Liver (tissue), 9 donors: ENCODE data around the gene EP300. TPM values are rescaled to one million over a fixed set of nuclear protein-coding genes. Genes with fewer than 3 reads are reported as not detected.

Experiments used
- DNase-seq: peaks from one replicate; pipeline ENCODE4 v3.0.0-alpha.2; 2017; ENCODE audit warnings: low spot score
- H3K27ac ChIP-seq, 2 donors: one replicate each; pipeline ENCODE4 v1.7.0; 2013; ENCODE audit warnings: inconsistent platforms in 2 of 2, low read length in 2 of 2, control low read depth in 1 of 2, low read depth in 1 of 2, mild to moderate bottlenecking in 1 of 2
- H3K27me3 ChIP-seq, 4 donors: one replicate each; pipeline versions ENCODE4 v1.6.1 to v1.7.0; 2013; ENCODE audit warnings: low read length in 3 of 4, inconsistent platforms in 1 of 4, mild to moderate bottlenecking in 1 of 4, moderate library complexity in 1 of 4; ENCODE audit not compliant: control insufficient read depth in 4 of 4, insufficient read depth in 4 of 4
- H3K36me3 ChIP-seq, 4 donors: one replicate each; pipeline versions ENCODE4 v1.6.1 to v1.7.0; 2013; ENCODE audit warnings: low read length in 3 of 4, mild to moderate bottlenecking in 3 of 4, low read depth in 1 of 4, moderate library complexity in 1 of 4; ENCODE audit not compliant: control insufficient read depth in 4 of 4, insufficient read depth in 3 of 4
- H3K4me1 ChIP-seq, 4 donors: one replicate each; pipeline versions ENCODE4 v1.6.1 to v1.7.0; 2013; ENCODE audit warnings: low read length in 3 of 4, mild to moderate bottlenecking in 3 of 4, moderate library complexity in 1 of 4; ENCODE audit not compliant: control insufficient read depth in 4 of 4, insufficient read depth in 4 of 4
- H3K4me3 ChIP-seq, 3 donors: one replicate each; pipeline versions ENCODE4 v1.6.1 to v1.7.0; 2013; ENCODE audit warnings: low read length in 3 of 3, control low read depth in 1 of 3, low read depth in 1 of 3, mild to moderate bottlenecking in 1 of 3
- H3K9ac ChIP-seq, 2 donors: one replicate each; pipeline ENCODE4 v1.7.0; 2013; ENCODE audit warnings: low read length in 2 of 2, mild to moderate bottlenecking in 2 of 2, moderate library complexity in 2 of 2, control low read depth in 1 of 2, low read depth in 1 of 2
- H3K9me3 ChIP-seq, 4 donors: one replicate each; pipeline versions ENCODE4 v1.6.1 to v1.7.0; 2013; ENCODE audit warnings: low read length in 3 of 4; ENCODE audit not compliant: control insufficient read depth in 4 of 4
- ATF3 ChIP-seq: IDR thresholded peaks from 2 replicates; pipeline ENCODE4 v1.6.1; 2016; ENCODE audit warnings: antibody characterized with exemption
- EGR1 ChIP-seq, 2 donors: IDR thresholded peaks; 2 replicates each; pipeline ENCODE4 v1.6.1; 2016 to 2018; ENCODE audit warnings: antibody characterized with exemption in 2 of 2, low read depth in 2 of 2
- GABPA ChIP-seq, 2 donors: IDR thresholded peaks in 1 of 2; conservative IDR thresholded peaks in 1 of 2; 2 replicates each; pipeline ENCODE4 v1.6.1; 2016; ENCODE audit warnings: antibody characterized with exemption in 2 of 2, mild to moderate bottlenecking in 1 of 2, moderate library complexity in 1 of 2
- HNF4A ChIP-seq, 2 donors: conservative IDR thresholded peaks; 2 replicates each; pipeline ENCODE4 v1.6.1; 2016; ENCODE audit warnings: antibody characterized with exemption in 2 of 2, mild to moderate bottlenecking in 2 of 2
- MAX ChIP-seq: IDR thresholded peaks from 2 replicates; pipeline ENCODE4 v1.6.1; 2016; ENCODE audit warnings: antibody characterized with exemption
- RAD21 ChIP-seq, 2 donors: IDR thresholded peaks; 2 replicates each; pipeline ENCODE4 v1.6.1; 2016; ENCODE audit warnings: antibody characterized with exemption in 2 of 2, mild to moderate bottlenecking in 2 of 2
- REST ChIP-seq: IDR thresholded peaks from 2 replicates; pipeline ENCODE4 v1.6.1; 2016; ENCODE audit warnings: antibody characterized with exemption, mild to moderate bottlenecking
- RXRA ChIP-seq, 2 donors: IDR thresholded peaks; 2 replicates each; pipeline ENCODE4 v1.6.1; 2017 to 2018; ENCODE audit warnings: antibody characterized with exemption in 2 of 2, mild to moderate bottlenecking in 1 of 2
- SP1 ChIP-seq: IDR thresholded peaks from 2 replicates; pipeline ENCODE4 v1.6.1; 2018; ENCODE audit warnings: antibody characterized with exemption, mild to moderate bottlenecking
- TAF1 ChIP-seq: conservative IDR thresholded peaks from 2 replicates; pipeline ENCODE4 v1.6.1; 2016; ENCODE audit warnings: antibody characterized with exemption, mild to moderate bottlenecking
- YY1 ChIP-seq: IDR thresholded peaks from 2 replicates; pipeline ENCODE4 v1.6.1; 2016; ENCODE audit warnings: antibody characterized with exemption, mild to moderate bottlenecking
- ZBTB33 ChIP-seq: IDR thresholded peaks from 2 replicates; pipeline ENCODE4 v1.6.1; 2016; ENCODE audit warnings: antibody characterized with exemption
- WGBS: extraction: QIAGEN DNeasy Blood & Tissue Kit; methylation state at CpG from one replicate; pipeline ENCODE4 v1.1.7; 2013; 5-methylcytosine and 5-hydroxymethylcytosine counted together
- polyA plus RNA-seq, 2 donors: library from polyadenylated mRNA; stranded (reverse) in 1 of 2; unstranded in 1 of 2; fragments of 200-250 nt in 1 of 2; fragments of >200 nt in 1 of 2; fragmentation: Nextera tagmentation in 1 of 2; extraction: Ambion mirVana in 1 of 2; gene quantifications; one replicate each; pipeline versions ENCODE4 v1.2.1 to v1.2.3, GENCODE V29; 2013 to 2015
- total RNA-seq, 2 donors: library from RNA; depleted of rRNA; stranded (reverse); fragments of >200 nt; gene quantifications; one replicate each; pipeline ENCODE4 v1.2.3, GENCODE V29; 2014
- donor health status: healthy.
- donor health status: healthy.
- donor health status: healthy.
- donor health status: healthy.
- donor health status: healthy.

EP300 gene
- total and polyA plus RNA-seq, 4 donors = 6.9 to 95.5 (median 31.9) TPM

- Histone ChIP-seq H3K4me3 (no peak overlapping the region), H3K9me3 (no peaks in the 10 kb centered on the region), H3K27ac (no peak overlapping the region), H3K36me3 (no peaks in the 10 kb centered on the region), H3K27me3 (no peaks in the 10 kb centered on the region), H3K4me1 (no peaks in the 10 kb centered on the region), H3K9ac (no peak overlapping the region)
- TF ChIP-seq MAX = no peak
- TF ChIP-seq SP1 = no peak
- no peak for TF ChIP-seq ATF3
- no peak for TF ChIP-seq YY1
- no peak for TF ChIP-seq TAF1
- DNase-seq = no peak
Observed at GRCh38 chr22:41075946-41076345, 16.4 kb upstream of the EP300 start.

GRCh38 chr22:41076857-41077256 lies 15.5 kb upstream of the EP300 start:
- Histone ChIP-seq H3K4me3 (no peak overlapping the region), H3K27ac (no peak overlapping the region)

More at GRCh38 chr22:41076857-41077256, 15.5 kb upstream of the EP300 start:
- DNase-seq = no peak
- Histone ChIP-seq H3K4me1 (no peaks in the 10 kb centered on the region), H3K36me3 (no peaks in the 10 kb centered on the region), H3K9ac (no peak overlapping the region), H3K27me3 (no peaks in the 10 kb centered on the region), H3K9me3 (no peaks in the 10 kb centered on the region)
- WGBS = 78% methylated on average over 1 of the region's 1 CpG
- no peak for TF ChIP-seq HNF4A (conservative IDR thresholded peaks at IDR 0.05)
- no peak for TF ChIP-seq RXRA (IDR thresholded peaks at IDR 0.05)
- no peak for TF ChIP-seq REST
- TF ChIP-seq MAX = no peak
- no peak for TF ChIP-seq RAD21 (IDR thresholded peaks at IDR 0.05)
- no peak for TF ChIP-seq EGR1 (IDR thresholded peaks at IDR 0.05; ENCODE audit: low read depth in 2 of 2)
- TF ChIP-seq ZBTB33 = no peak
- no peak for TF ChIP-seq YY1
- TF ChIP-seq GABPA (IDR thresholded peaks at IDR 0.05 in 1 of 2, conservative IDR thresholded peaks at IDR 0.05 in 1 of 2) = no peak
